NCI-H446 treated with DMSO at 0.1 percent for 48 hours (cell line): ENCODE data around the gene FAM163A.
"Not testable (repeated sequence)": the region's sequence is repeated elsewhere in the genome, so short reads cannot be mapped to it uniquely, and the experiment has no call there.

ENCODE experiments used
- DNase-seq: peaks from one replicate; lab custom pipeline; 2025; lab: John Stamatoyannopoulos, UW

Gene FAM163A

GRCh38 chr1:179855831-179856230 lies 112.7 kb downstream of the FAM163A start:
- not testable (repeated sequence) for DNase-seq

DNA sequence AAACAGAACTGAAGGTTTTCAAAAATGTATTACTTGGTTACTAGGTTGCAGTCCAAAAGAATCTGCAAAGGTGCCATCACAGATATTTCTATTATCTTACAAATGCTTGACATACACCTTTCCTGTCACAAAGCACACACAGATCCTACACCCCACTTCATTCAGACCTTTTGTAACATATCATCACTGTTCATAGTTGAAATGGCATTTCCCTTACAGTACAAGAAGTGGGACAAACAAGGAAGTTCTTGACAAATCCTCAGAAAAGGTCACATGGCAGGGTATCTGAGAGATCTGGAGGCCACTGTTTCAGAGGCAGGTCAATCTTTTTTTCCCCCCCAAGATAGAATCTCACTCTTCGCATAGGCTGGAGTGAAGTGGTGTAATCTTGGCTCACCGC lies 113.2 kb downstream of the FAM163A start:
- DNase-seq = no peak

DNA sequence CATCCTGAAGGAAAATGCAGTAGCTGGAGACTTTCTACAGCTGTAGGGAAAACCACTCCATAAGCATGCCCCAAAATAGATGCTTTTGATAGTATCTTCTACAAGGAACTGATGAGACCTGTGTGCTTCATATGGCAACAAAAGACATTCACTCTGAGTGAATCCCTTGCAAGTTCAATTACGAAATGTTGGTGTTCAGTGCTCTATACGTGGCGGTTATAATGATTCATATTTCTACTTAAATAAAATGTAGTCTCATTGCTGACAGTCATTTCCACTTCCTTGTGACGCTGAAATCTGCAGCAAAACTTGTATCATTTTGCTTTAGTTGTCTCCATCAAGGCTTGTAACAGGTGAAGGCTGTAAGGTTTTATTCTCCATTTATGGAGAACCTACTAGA lies 113.9 kb downstream of the FAM163A start:
- no peak for DNase-seq

GRCh38 chr1:179860652-179861051 lies 117.6 kb downstream of the FAM163A start:
- no peak for DNase-seq

GRCh38 chr1:179865377-179865776 lies 122.3 kb downstream of the FAM163A start:
- no peak for DNase-seq
